ENCODE data around the gene PROSER1. TPM values are rescaled to one million over a fixed set of nuclear protein-coding genes. Genes with fewer than 3 reads are reported as not detected.
"Not testable (repeated sequence)": the region's sequence is repeated elsewhere in the genome, so short reads cannot be mapped to it uniquely, and the experiment has no call there.

Gene PROSER1
- total RNA-seq, 1 experiment from 2014 or later, result 12.8 TPM

DNA sequence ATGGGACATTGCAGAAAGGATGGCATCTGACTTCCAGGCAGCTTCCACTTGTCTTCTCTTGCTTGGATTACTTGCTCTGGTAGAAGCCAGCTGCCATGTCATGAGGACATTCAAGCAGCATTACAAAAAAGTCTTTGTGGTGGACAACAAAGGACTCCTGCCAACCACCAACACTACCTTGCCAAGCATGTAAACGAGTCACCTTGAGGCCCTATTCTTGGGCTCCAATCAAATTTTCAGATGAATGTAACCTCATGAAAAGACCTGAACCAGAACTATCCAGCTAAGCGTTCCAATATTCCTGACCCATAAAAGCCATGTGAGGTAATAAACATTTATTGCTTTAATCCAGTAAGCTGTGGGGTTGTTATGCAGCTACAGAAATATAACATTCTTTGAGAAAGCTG lies 12.5 kb downstream of the PROSER1 start:
- no peak for DNase-seq (ENCODE audit: low read depth)

DNA sequence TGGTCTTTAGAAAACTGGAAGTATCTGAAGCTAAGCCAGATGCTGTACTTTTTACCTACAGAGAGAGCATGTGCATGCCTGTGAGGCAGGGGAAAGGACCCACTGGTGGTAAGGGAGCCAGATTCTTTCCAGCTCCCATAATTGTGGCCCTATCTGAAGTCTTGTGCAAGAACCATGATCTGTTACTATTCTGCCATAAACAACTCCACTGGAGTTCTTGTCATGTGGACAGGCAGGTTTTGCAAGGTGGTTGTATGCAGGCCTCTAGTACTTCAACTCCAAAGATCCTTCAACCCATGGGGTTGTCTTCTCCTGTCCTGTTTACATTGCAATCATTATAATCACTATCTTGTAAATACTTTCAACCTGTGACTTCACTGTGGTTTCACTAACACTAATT lies 14.1 kb downstream of the PROSER1 start:
- no peak for DNase-seq (ENCODE audit: low read depth)

DNA sequence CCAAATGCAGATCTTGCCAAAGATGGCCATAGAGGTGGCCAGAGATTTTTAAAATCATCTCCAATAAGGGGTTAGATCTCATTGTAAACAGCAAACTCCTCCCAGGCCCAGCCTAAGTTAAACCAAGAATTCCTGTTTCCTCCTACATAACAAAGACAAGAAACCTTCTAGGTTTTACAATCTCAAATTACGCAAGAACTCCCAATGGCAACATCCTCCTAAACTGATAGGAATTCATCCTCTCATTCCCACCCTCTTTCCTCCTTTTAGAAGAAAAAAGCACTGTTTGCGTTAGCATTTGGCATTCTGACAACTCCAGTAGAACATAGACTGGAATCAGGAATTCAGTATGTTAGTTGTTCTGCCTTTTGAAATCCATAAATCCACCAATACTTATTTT lies 14.6 kb downstream of the PROSER1 start:
- DNase-seq (ENCODE audit: low read depth), result no peak

GRCh38 chr13:39020853-39021462 lies 16.9 kb downstream of the PROSER1 start:
- DNase-seq (ENCODE audit: low read depth), result no peak

GRCh38 chr13:39016787-39017186 lies 21.1 kb downstream of the PROSER1 start:
- DNase-seq (ENCODE audit: low read depth), result peak; percentile 24

DNA sequence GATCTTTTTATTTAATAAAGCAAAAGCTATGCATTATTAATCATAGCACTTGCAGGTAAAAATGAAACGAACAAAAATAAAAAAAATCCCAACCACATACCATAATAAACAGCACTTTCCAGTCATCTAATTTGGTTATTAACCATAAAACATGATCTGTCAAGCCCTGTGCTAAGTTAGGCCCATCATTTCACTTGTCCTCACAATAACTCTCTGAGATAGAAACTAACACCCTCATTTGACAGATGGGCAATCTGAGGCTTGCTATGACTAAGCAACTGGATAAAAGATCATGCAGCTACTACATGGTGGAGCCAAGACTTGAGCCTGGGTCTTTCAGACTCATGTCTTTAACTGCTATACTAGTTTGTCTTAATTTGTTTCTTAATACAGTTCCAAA lies 21.8 kb downstream of the PROSER1 start:
- DNase-seq (ENCODE audit: low read depth), result no peak

- no peak for DNase-seq (ENCODE audit: low read depth)
Observed at GRCh38 chr13:39013462-39013861, 24.4 kb downstream of the PROSER1 start.

GRCh38 chr13:39012608-39013007 lies 25.3 kb downstream of the PROSER1 start:
- DNase-seq (ENCODE audit: low read depth), result no peak

- DNase-seq (ENCODE audit: low read depth), result not testable (repeated sequence)
Observed at GRCh38 chr13:39006371-39007111, 31.3 kb downstream of the PROSER1 start.

DNA sequence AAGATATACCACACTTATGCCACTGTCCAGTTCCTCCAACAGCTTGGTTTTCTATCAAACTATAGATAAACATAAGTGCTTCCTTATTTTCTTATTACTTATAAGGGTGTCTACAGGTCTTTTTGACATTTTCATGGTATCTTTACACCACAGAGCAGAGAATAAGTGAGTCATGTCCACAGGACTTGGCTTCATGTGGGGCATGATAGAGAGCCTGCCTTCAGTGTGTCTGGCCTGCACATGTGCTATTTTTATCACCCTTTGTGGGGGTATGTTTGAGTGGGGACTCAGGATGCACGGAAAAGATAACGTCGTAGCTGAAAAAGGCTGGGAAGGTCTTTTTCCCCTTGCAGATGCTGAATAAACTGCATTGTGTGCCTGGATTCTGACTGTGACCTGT lies 39.1 kb downstream of the PROSER1 start:
- DNase-seq (ENCODE audit: low read depth), result no peak

DNA sequence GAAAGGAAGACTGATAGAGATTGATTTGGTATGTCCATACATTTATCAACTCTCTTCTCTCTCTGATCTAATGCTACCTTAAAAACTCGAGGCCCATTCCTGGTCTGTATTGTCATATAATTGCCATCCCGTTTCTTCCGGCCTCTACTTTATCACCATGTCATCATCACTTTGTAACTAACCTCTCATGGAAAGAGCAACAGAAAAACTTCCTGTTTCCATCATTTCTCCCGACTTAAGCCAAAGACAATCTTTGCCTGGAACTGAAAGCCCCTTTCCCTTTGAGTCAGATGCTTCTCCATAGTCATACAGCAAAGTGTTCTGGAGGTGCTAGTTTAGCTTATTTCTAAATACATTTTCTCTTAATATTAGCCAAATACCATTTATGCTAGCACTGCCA lies 44.5 kb downstream of the PROSER1 start:
- DNase-seq (ENCODE audit: low read depth), result no peak

GRCh38 chr13:38990693-38991092 lies 47.2 kb downstream of the PROSER1 start, which contains the start of gene STOML3:
STOML3 (minus strand) TSS chr13:38990831; CDS start chr13:38990721, 110 bp downstream.
- no peak for DNase-seq (ENCODE audit: low read depth)

DNA sequence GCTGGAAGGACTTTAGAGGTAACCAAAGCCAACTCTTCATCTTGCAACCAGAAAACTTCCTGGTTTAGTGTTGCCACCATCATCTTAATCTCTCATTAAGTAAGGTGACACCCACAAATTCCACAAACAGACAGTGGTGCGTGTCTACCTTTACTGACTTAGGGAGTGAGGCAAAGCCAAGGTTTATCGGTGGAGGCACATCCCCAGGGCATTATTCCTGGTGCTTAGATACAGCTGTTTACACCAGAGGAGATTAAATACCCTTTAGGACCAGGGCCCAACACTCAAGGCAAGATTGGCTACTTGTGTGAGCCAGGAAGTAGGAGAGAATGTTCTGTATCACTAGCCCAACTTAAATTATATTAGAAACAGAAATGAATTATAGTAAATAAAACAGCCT lies 56.8 kb downstream of the PROSER1 start:
- no peak for DNase-seq (ENCODE audit: low read depth)

DNA sequence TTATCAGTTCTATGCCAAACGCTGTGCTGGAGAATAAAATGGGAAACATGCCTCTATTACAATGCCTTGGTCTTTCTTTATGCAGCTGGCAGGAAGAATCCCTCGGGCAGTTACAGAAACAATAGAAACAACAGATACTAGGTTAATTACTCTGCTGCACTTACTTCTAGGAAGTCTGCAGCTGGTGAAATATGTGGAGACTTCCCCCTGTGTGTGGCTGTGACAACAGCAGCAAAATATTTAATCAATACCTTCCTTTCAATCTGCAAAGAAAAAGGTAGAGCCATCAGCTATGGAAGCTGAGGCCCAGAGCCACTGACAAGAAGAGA lies 57.2 kb downstream of the PROSER1 start:
- no peak for DNase-seq (ENCODE audit: low read depth)

GRCh38 chr13:38979891-38980749 lies 57.8 kb downstream of the PROSER1 start:
- DNase-seq (ENCODE audit: low read depth), result no peak

DNA sequence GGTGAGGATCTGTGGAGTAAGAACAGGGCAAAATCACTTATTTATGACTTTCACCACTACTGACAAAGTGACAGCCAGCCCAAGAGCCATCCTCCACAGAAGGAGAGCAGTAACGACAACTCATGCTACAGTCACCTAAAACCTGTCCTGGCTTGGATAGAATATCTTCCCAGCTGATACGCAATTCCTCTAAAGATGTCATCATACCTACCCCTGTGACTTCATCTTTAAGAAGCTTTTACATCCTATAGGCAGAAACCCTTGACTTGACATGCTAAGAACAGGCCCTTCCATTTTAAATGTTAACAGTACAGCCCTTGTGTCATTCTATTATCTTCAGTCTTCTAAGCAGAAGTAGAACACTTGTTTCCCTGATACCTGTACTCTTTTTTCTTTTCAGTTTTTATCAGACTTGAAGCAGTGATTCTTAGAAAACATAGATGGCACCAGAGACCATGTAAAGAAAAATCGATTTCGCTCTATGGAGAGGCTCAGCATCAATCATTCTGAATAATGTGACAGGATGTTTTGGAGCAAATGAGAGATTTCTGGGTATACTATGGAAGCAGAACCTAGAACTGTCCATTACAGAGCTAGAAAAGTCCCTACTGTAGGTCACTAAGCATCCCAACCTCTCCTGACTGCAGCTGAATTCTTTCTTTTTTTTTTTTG lies 67.4 kb downstream of the PROSER1 start:
- no peak for DNase-seq (ENCODE audit: low read depth)

GRCh38 chr13:38969187-38969586 lies 68.7 kb downstream of the PROSER1 start:
- DNase-seq (ENCODE audit: low read depth), result no peak

DNA sequence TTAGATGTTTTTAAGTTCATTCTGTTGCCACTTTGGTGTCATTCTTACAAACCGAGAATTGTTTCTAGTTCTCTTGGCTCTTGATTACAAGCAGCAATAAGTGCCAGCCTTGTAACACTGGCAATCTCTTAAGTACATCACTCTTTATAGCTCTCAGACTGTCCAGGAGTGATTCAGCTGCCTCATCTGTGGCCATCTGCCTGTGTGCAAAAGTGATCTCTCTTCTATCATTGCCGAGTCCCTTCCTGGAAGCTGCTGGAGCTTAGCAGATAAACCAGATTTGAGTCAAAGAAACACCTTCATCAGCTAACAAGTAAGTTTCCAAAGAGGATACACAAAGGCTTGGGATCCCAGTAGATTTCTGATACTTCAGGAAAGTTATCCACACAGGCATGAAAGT lies 70.4 kb downstream of the PROSER1 start:
- no peak for DNase-seq (ENCODE audit: low read depth)

DNA sequence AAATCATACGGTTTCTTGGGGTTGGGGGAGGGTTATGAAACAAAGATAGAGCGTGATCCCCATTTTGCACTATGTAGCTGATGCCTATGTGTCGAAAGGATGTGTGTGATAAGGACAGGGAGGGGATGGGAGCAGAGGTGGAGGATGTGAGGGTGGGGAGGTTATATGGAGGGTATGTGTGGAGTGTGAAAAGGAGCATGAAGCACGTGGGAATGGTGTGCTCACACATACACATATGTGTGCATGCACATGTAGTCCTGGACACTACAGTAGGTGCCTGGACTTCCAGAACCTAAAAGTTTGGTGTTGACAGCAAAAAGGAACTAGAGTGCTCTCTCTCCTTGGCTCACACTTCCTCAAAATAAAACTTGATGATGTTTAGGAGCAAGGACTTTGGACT lies 72.6 kb downstream of the PROSER1 start:
- no peak for DNase-seq (ENCODE audit: low read depth)

DNA sequence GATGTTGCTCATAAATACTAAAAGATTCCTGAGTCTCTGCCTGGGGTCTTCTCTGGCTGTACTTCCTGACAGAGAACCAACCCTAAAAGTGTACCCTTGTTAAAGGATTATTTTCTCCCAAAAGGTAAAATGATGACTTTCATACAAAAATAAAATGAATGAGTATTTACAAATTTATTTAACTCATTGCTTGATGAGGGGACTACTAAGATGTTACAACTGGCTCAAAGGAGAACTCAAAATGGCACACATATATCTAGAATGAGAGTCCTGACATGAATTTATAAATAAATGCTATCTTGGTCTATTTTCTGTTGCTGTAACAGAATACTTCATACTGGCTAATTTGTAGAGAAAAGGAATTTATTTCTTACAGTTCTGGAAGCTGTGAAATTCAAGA lies 77.7 kb downstream of the PROSER1 start:
- no peak for DNase-seq (ENCODE audit: low read depth)

Measured in HT1080 (cell line).